ENCODE measurements around the gene PCP4.
A peak's percentile ranks its signal among the peaks of the same experiment; 100 is the strongest.

Gene PCP4

GRCh38 chr21:39867198-39867650 lies at the start of gene PCP4:
PCP4 (plus strand) TSS chr21:39867438; CDS start chr21:39867502, 64 bp downstream.
- peak; percentile 40 to 48 for DNase-seq

GRCh38 chr21:39818557-39818956 lies 48.7 kb upstream of the PCP4 start:
- DNase-seq = no peak

- DNase-seq = no peak
Measured at GRCh38 chr21:39822042-39822441, 45.2 kb upstream of the PCP4 start.

GRCh38 chr21:39825250-39825649 lies 42.0 kb upstream of the PCP4 start:
- DNase-seq = no peak

GRCh38 chr21:39834543-39834942 lies 32.7 kb upstream of the PCP4 start:
- no peak for DNase-seq

- no peak for DNase-seq
Measured at GRCh38 chr21:39837861-39838359, 29.3 kb upstream of the PCP4 start.

GRCh38 chr21:39840373-39841097 lies 26.7 kb upstream of the PCP4 start:
- DNase-seq = no peak

GRCh38 chr21:39842741-39843459 lies 24.3 kb upstream of the PCP4 start:
- DNase-seq = no peak

GRCh38 chr21:39843483-39843882 lies 23.8 kb upstream of the PCP4 start:
- no peak for DNase-seq

- no peak for DNase-seq
Measured at GRCh38 chr21:39843916-39844315, 23.3 kb upstream of the PCP4 start.

- DNase-seq = no peak
Measured at GRCh38 chr21:39845571-39846130, 21.6 kb upstream of the PCP4 start.

- no peak for DNase-seq
Measured at GRCh38 chr21:39847877-39848276, 19.4 kb upstream of the PCP4 start.

- DNase-seq = no peak
Measured at GRCh38 chr21:39849014-39849655, 18.1 kb upstream of the PCP4 start.

- no peak for DNase-seq
Measured at GRCh38 chr21:39850333-39850732, 16.9 kb upstream of the PCP4 start.

- no peak for DNase-seq
Measured at GRCh38 chr21:39851002-39851618, 16.1 kb upstream of the PCP4 start.

- no peak for DNase-seq
Measured at GRCh38 chr21:39852021-39852721, 15.1 kb upstream of the PCP4 start.

GRCh38 chr21:39852726-39853500 lies 14.3 kb upstream of the PCP4 start:
- no peak for DNase-seq

- DNase-seq = no peak
Measured at GRCh38 chr21:39854572-39854971, 12.7 kb upstream of the PCP4 start.

GRCh38 chr21:39855595-39855994 lies 11.6 kb upstream of the PCP4 start:
- DNase-seq = no peak

- no peak for DNase-seq
Measured at GRCh38 chr21:39860600-39860999, 6.6 kb upstream of the PCP4 start.

- no peak for DNase-seq
Measured at GRCh38 chr21:39863111-39863510, 4.1 kb upstream of the PCP4 start.

Measured in hippocampal formation (tissue), 2 donors.